ENCODE data around the gene POLR3K. TPM values are rescaled to one million over a fixed set of nuclear protein-coding genes. Genes with fewer than 3 reads are reported as not detected.
"Not testable (repeated sequence)": the region's sequence is repeated elsewhere in the genome, so short reads cannot be mapped to it uniquely, and the experiment has no call there.

Gene POLR3K
- total RNA-seq, 1 donor from 2014 or later = 9.4 TPM

DNA sequence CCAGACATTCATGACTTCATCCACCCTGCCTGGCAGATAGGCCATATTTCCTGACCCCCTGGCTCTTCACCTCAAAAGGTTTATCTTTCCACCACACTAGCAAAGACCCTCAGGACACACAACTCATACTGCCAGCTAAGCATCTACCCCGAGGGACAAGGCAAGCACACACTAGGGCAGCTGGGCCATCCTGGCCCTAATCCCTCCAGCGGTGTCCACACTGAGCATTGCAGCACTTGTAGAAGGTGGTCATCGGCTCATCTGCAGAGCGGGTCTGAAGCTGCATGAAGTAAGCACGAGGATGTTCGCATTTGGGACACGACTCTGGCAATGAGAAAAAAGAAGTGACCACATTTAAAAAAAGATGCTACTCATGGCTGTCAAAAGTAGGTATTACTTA is 6.2 kb downstream of the POLR3K start:
- TF ChIP-seq CTCF (conservative IDR thresholded peaks at IDR 0.05; ENCODE audit: low read depth, low read length) = no peak
- DNase-seq (ENCODE audit: low read depth) = no peak
- H3K4me3 ChIP-seq (ENCODE audit: low read depth, low read length) = no peak overlapping the region

- H3K4me3 ChIP-seq (ENCODE audit: low read depth, low read length); DNase-seq (ENCODE audit: low read depth): not testable (repeated sequence)
These were observed 6.9 kb downstream of the POLR3K start for GRCh38 chr16:46510-46909.

DNA sequence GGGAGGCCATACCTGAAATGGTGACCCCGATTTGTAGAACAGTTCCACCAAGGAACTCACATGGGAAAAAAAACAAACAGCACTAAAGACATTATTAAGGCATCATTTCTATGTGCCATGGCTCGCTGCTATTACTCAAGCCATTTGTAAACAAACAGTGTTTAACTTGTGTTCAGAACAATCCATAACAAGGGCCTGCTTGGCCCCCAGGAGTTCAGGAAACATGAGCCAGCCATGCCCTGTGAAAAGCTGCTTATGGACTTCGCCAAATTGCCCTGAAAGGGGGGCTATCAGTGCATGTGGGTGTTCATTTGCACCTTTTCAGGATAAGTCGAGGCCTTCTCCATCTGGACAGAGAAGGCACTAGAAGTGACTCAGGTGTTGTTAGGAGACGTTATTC is 8.0 kb downstream of the POLR3K start:
- DNase-seq (ENCODE audit: low read depth) = no peak
- TF ChIP-seq CTCF (conservative IDR thresholded peaks at IDR 0.05; ENCODE audit: low read depth, low read length) = no peak

DNA sequence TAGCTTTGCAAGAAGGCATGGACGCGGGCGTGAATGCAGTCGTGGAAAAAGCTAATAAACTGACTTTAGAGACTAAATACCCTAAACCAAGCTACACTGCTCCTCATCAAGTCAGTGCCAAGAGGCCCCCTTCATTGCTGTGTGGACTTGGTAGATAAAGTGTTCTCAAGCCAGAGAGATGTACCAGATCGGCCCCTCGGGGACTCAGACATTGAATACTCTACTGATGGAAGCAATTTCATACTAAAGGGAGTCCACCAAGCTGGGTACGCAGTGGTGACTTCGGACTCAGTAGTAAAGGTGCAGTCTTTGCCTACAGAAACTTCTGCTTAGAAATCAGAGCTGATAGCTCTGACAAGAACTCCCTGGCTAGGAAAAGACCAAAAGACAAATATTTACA is 8.8 kb downstream of the POLR3K start:
- no peak for DNase-seq (ENCODE audit: low read depth)
- no peak for TF ChIP-seq CTCF (conservative IDR thresholded peaks at IDR 0.05; ENCODE audit: low read depth, low read length)
- no peak overlapping the region for H3K4me3 ChIP-seq (ENCODE audit: low read depth, low read length)

More for the DNA sequence above, 8.0 kb downstream of the POLR3K start:
- H3K4me3 ChIP-seq (ENCODE audit: low read depth, low read length) = no peak overlapping the region

DNA sequence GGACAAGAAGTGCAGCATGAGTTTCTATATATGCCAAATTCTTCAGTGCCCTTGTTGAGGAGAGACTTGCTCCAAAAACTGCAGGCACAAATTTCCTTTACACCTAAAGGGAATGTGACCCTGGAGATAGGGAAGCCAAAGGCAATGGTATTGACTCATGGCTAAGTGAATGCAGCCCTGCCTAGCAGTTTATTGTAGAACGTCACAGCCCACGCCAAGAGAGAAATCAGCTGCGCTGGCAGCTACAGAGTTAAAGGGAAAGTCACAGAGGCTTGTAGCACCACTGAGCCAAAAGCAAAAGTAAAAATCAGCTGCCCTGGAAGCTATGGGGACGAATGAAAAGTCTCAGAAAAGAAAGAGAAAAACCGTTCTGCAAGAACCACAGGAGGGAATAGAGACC is 10.1 kb downstream of the POLR3K start:
- DNase-seq (ENCODE audit: low read depth) = no peak
- no peak for TF ChIP-seq CTCF (conservative IDR thresholded peaks at IDR 0.05; ENCODE audit: low read depth, low read length)
- H3K4me3 ChIP-seq (ENCODE audit: low read depth, low read length) = no peak overlapping the region

GRCh38 chr16:42691-43090 is 10.7 kb downstream of the POLR3K start:
- H3K4me3 ChIP-seq (ENCODE audit: low read depth, low read length) = no peak overlapping the region
- no peak for DNase-seq (ENCODE audit: low read depth)
- no peak for TF ChIP-seq CTCF (conservative IDR thresholded peaks at IDR 0.05; ENCODE audit: low read depth, low read length)

GRCh38 chr16:42069-42457 is 11.3 kb downstream of the POLR3K start:
- H3K4me3 ChIP-seq (ENCODE audit: low read depth, low read length) = no peak overlapping the region
- DNase-seq (ENCODE audit: low read depth) = no peak
- TF ChIP-seq CTCF (conservative IDR thresholded peaks at IDR 0.05; ENCODE audit: low read depth, low read length) = no peak
